GM19025 (cell line): ENCODE data around the gene SNTG2.

Source experiments
- ATAC-seq: cut with Tn5 transposase; IDR thresholded peaks from one replicate; pipeline ENCODE4 v1.9.1; 2021; ENCODE audit warnings: mild to moderate bottlenecking, low read depth, moderate library complexity; ENCODE audit not compliant: unreplicated experiment

Gene SNTG2

GRCh38 chr2:1162768-1163584 is 212.3 kb downstream of the SNTG2 start:
- no peak for ATAC-seq

GRCh38 chr2:1166976-1167375 is 216.3 kb downstream of the SNTG2 start:
- no peak for ATAC-seq

- no peak for ATAC-seq
Measured at GRCh38 chr2:1168846-1169245, 218.2 kb downstream of the SNTG2 start.

- no peak for ATAC-seq
Measured at GRCh38 chr2:1169291-1169949, 218.8 kb downstream of the SNTG2 start.

- ATAC-seq: no peak
Measured at GRCh38 chr2:1170241-1170640, 219.6 kb downstream of the SNTG2 start.

- no peak for ATAC-seq
Measured at GRCh38 chr2:1170711-1171110, 220.1 kb downstream of the SNTG2 start.

- ATAC-seq: no peak
Measured at GRCh38 chr2:1173528-1173927, 222.9 kb downstream of the SNTG2 start.

- ATAC-seq: no peak
Measured at GRCh38 chr2:1181893-1182292, 231.2 kb downstream of the SNTG2 start.

- ATAC-seq: no peak
Measured at GRCh38 chr2:1183300-1183699, 232.7 kb downstream of the SNTG2 start.

GRCh38 chr2:1186421-1186820 is 235.8 kb downstream of the SNTG2 start:
- no peak for ATAC-seq

GRCh38 chr2:1187189-1187588 is 236.5 kb downstream of the SNTG2 start:
- no peak for ATAC-seq

- no peak for ATAC-seq
Measured at GRCh38 chr2:1192121-1192520, 241.5 kb downstream of the SNTG2 start.

- ATAC-seq: no peak
Measured at GRCh38 chr2:1193801-1194200, 243.2 kb downstream of the SNTG2 start.

- ATAC-seq: no peak
Measured at GRCh38 chr2:1203772-1204171, 253.1 kb downstream of the SNTG2 start.

- no peak for ATAC-seq
Measured at GRCh38 chr2:1205853-1206252, 255.2 kb downstream of the SNTG2 start.

- ATAC-seq: no peak
Measured at GRCh38 chr2:1207962-1208510, 257.4 kb downstream of the SNTG2 start.

GRCh38 chr2:1208522-1208921 is 257.9 kb downstream of the SNTG2 start:
- ATAC-seq: no peak

GRCh38 chr2:1209246-1209645 is 258.6 kb downstream of the SNTG2 start:
- ATAC-seq: no peak

GRCh38 chr2:1209761-1210160 is 259.1 kb downstream of the SNTG2 start:
- no peak for ATAC-seq

GRCh38 chr2:1210352-1210751 is 259.7 kb downstream of the SNTG2 start:
- ATAC-seq: no peak

GRCh38 chr2:1219901-1220573 is 269.4 kb downstream of the SNTG2 start:
- ATAC-seq: no peak
